Stimulated activated CD8-positive, alpha-beta memory T cell treated with anti-CD3 and anti-CD28 coated beads, Interleukin-12 subunit alpha, Interleukin-12 subunit beta, amount 100 ng/mL, for 24 hours (primary cell): ENCODE data around the gene GCK.

ENCODE experiments used
- DNase-seq: peaks from one replicate; pipeline ENCODE4 v3.0.0-alpha.2; 2020; ENCODE audit errors: extremely low read depth

The GCK gene

DNA sequence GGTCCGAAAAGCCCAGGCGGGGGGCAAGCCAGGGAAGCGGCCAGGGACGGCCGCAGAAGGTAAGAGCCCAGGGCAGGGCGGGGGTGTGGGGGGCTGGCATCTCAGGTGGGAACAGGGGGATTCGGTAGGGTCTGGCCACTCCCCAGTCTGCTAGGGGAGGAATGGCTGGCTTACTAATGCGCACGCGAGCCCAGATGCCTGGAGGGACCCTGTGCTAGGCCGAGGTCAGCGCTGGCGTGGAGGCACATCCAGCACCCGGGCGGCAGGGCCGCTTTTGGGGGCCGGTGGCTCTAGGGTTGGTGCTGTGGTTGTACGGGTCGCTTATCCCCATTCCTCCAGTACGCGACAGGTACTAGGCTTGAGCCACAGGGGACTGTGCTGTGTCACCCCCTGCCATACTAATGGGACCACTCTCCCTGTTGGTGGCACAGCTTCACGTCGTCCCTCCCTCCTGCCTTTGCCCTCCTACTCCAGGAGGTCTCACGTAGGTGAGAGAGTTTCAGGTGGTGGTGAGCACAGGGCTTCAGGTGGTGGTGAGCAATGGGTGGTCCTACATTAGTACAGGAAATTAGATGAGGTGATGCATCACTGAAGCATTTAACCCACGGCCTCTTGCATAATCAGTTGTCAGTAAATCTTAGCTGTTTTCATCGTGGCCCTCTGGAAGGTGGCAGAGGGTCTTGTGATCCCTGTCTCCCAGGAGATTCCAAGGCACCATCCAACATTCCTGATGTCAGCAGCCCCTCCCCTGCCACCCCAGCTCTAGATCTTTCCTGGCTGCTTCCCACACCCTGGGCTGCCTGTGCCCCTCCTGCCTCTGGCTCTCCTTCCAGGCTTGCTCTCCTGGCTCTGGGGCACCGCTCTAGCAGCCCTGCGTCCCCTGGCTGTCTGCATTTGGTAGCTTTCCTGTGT lies 84.1 kb downstream of the GCK start:
- DNase-seq, result no peak

DNA sequence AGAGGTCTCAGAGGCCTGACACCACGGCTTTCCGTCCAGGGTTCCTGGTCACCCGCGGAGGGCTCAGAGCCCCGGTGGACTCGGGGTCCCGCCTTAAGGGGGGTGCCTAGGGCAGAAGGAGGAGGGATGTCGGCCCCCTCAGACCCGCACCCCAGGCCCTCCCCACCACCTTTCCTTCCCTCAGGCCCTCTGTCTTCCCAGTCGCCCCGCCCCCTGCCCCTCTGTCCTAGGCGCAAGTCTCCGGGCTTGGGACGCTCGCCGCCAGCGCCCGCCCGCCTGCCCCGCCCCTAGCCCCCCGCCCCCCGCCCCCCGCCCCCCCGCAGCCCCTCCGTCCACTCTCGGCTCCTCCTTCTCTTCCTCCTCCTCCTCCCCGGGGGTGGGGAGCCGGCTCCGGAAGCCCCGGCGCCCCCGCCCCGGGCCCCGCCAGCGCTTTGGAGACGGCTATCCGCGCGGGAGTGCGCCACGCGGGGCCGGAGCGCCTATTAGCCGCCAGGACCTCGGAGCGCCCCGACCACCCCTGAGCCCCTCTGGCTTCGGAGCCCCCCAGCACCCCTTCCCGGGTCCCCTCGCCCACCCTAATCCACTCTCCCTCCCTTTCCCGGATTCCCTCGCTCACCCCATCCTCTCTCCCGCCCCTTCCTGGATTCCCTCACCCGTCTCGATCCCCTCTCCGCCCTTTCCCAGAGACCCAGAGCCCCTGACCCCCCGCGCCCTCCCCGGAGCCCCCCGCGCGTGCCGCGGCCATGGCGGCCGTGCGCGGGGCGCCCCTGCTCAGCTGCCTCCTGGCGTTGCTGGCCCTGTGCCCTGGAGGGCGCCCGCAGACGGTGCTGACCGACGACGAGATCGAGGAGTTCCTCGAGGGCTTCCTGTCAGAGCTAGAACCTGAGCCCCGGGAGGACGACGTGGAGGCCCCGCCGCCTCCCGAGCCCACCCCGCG lies 85.0 kb downstream of the GCK start, which contains the start of gene AEBP1:
Gene AEBP1, plus strand, starts transcription at position 423 of the 937 bp plus-strand sequence. Its CDS starts 321 bp downstream, at position 744.
- DNase-seq, result no peak

DNA sequence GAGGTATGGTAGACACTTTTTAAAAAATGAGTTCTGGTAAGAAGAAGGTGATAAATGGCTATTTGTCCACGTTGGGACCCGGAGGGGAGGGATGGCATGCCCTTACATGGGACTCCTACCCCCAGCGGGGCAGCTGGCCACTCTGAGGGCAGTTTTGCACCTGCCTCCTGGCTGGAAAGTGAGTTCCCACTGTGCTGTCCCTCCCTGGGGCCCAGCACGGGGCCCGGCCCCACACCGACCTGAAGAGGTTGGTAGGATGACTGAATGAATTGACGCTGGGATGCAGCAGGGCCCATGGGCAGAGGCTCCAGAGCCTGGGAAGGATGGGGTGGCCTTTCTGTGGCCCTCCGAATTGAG lies 85.7 kb downstream of the GCK start:
- no peak for DNase-seq

DNA sequence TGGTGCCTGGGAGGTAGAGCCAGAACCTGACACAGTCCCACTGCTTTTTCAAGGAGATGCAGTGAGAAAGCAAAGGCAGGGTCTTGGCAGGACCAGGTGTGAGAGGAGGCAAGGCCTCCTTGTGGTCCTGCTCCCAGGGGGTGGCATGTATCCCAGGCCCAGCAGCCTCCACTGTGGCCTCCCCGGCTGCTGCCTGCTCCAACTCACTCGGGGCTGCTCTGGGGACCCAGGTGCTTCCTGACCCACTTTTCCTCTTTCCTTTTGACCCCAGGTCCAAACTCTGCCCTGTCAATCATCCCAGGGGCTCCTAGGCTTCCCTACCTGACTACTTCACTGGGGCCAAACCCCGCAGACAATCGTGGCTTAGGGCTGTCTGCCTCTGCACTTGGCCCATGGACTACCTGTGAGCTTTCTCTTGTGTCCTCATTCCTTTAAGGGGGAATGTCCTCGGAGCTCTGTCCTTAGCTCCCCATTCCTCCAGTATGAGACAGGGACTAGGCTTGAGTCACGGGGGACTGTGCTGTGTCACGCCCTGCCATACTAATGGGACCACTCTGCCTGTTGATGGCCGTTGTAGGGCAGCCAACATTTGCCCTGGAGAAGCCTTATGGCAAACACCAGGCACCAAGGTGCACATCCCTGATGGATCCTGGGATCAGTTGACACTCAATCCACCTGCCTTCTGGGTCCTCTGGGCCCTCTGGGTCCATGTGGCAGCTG lies 86.2 kb downstream of the GCK start:
- DNase-seq, result no peak

DNA sequence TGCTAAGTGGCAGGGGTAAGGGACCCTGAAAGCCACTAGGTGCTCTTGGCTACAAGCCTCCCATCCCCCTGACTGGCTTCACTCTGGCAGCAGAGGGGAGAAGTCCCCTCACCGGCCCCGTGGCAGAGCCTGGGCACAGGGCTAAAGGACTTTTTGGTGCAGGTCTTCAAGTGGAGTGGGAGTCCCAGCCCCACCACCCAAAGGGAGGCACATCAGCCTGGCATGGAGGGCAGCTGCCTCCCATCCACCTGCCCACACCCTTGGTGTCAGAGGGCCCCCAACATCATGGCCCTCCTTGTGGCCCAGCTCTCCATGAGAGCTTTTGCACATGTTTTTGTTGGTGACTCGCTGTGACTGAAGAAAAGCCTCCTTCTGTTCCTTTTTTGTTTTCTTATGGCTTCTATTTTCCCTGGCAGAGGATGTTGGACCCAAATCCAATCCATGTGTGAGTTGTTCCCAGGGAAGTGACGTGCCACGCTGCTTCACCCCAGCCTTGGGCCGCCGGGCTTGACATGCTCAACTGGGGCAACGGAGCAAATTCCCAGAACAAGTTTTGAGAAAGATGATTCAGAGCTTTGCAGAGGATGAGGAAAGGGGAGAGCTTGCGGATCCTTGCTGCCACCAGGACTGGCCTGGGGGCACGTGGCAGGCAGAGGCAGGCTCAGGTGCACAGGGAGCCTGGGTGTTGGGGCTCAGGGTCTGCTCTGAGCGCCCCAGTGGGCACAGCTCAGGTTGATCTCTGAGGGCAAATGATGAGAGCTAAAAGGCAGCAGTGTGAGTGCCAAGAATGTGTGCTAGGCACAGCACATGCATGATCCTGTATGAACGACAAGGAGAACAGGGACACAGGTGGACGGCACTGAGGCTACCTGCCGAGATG lies 87.0 kb downstream of the GCK start:
- no peak for DNase-seq

DNA sequence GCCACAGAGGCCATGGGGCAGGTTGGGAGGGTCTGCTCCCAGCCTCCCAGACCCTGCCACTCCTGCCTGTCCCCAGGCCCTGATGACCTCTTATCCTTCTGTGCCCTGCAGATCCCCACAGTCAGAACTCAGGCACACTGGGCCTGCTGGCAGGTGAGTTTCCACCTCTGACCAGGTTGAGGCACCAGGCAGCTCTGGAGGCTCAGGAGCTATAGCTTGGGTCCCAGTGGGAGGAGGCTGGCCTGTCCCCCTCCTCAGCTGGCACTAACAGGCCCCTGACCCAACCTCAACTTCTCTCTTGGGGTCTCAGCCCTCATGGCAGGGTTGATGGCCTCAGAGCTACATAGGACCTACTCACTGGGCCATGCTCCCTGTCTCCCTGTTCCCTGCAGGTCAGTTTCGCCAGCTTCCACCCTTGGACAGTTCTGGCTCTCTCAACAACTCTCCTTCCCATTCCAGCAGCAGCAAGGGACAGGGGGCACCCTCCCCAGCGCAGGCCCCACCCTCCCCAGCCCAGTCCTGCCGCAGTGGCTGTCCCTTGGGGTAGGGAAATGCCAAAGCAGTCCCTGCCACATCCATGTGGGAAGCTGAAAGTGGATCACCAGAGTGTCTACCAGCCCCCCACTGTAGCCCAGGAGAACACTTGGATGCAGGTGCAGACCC lies 87.8 kb downstream of the GCK start:
- DNase-seq, result no peak

DNA sequence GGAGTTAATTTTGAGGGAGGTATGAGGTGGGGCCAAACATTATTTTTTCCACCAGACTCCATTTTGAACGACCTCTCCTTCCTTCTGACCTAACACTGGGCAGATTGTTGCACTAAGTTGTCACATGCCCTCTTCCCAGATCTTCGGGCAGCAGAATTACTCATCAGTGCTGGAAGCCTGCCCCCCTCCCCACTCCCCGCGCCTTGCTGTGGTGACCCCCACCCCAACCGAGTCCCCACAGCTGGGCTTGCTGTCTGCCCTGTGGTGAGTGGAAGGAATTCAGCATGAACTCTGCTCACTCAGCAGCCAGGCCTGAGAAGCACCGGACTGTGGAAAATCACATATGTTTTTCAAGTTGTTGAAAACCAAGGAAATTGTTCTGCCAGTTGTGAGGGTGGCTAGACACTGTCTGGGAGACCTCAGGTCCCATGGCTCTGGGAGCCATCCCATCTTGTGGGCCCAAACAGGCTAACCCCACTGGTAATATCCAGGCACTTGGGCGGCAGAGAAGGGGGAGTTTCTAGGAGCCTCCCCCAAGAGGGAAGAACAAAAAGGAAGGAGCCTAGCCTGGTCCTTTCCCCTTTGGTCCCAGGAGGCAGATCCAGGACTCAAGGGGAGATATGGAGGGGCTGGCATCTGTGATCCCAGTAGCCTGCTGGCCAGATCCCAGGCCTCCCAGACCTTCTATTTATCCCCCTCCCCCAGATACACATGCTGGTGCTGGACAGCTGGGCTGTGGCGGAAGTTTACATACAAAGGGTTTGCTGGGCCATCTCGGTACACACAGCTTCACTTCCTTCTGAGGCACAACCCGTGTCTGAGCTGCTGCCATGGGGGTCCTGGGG lies 88.6 kb downstream of the GCK start:
- no peak for DNase-seq

DNA sequence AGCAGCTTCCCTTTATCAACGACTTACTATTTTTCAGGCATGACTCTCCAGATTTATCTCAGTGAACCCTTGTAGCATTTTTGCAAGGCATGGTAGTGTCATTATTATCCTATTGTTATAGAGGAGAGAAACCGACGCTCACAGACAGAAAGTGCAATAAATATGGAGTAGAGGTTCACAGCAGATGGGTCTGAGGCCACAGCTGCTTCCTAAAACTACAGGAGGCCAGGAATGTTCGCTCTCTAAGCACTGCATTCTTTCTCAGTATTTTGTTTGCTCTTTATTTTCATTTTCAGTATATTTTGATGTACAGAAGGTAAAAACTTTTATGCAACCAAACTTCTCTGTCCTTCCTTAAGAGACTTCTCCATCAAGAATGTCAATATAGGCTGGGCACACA lies 89.6 kb downstream of the GCK start:
- no peak for DNase-seq

DNA sequence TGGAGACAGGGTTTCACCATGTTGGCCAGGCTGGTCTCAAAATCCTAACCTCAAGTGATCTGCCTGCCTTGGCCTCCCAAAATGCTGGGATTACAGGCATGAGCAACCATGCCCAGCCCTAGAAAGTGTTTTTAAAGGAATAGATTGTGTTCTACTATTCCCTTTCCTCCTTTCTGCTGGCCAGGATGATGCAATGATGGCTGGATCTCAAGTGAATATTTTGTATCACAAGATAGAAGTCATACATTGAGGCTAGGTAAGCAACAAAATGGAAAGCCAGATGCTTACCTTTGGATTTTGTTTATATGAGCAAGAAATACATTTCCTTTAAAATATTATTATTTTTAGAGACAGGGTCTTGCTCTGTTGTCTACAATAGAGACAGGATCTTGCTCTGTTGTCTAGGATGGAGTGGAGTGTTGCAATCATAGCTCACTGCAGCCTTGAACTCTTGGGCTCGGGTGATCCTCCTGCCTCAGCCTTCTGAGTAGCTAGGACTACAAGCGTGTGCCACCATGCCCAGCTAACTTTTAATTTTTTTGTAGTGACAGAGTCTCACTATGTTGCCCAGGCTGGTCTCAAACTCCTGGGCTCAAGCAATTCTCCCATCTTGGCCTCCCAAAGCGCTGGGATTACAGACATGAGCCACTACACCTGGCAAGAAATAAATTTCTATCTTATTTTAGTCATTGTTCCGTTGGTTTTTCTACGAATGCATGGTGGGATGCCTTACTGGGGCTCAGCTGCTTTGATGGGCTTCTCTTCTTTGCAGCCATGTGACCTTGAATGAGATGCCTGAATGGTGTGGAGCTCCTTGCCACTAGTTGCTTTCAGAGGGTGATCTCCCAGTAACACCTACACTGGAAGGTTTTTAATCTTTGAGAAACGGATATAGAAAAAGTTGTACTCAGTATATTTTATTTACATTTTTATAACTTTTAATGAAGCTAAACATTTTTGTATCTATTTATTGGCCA lies 90.9 kb downstream of the GCK start:
- no peak for DNase-seq

DNA sequence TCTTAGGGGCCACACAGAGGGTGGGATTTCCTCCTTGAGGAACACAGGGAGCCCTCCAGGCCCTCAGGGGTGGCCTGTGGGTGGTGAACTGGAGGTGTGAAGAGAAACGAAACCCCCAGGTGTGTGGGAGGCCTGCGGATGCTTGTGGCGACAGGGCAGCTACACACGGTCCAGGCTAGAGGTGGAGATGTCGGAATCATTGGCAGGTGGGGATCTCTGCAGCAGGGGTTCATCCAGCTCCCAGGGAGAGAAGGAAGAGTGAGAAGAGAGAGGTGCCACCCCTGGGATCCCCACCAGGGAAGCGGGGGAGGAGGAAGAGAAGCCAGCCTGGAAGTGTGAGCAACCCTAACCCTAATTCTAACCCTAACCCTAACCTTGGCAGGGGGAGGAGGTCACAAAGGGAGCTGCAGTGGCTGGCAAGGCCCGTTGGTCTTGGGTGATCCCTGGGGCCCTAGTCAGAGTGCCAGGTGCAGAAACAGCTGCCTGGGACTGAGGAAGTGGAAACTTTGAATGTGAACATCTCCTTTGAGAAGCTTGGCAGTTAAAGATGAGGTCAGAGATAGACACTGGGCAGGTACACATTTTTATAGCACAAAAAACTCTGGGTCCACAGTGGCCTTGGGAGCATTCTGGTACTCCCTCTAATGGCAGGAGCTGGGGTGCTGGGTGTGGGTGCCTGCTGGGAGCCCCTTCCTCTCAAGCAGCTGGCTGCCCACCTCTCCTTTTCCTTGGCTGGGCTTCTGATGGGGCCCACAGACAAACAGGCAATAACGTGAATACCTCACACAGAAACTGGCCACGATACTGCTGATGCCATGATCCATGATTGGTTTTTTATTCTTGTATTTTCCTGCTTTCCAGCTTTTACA lies 91.9 kb downstream of the GCK start:
- DNase-seq, result no peak

DNA sequence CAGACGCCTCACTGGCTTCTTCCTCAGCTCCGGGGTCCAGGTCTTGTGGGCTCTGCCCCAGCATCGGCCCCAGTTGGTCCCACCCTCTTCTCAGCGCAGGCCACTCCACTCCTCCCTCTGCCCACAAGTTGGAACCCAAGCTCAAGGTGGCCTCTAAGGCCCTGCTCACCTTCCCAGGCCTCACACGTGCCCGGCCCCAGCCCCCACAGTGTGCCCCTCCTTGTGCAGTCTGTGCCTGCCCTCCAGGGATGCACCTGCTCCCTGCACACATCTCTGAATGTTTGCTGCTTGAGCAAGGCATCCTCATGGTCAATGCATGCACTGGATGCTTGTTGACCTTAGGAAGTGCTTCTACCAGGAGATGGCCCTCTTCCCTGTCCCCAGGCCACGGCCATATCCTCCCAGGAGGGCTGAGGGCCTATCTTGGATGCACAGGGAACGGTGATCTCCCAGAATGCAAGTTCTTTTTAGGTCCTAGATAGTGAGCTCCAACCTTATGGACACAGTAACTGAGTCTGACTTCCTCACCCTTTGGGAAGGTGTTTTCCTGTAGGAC lies 92.8 kb downstream of the GCK start:
- no peak for DNase-seq

DNA sequence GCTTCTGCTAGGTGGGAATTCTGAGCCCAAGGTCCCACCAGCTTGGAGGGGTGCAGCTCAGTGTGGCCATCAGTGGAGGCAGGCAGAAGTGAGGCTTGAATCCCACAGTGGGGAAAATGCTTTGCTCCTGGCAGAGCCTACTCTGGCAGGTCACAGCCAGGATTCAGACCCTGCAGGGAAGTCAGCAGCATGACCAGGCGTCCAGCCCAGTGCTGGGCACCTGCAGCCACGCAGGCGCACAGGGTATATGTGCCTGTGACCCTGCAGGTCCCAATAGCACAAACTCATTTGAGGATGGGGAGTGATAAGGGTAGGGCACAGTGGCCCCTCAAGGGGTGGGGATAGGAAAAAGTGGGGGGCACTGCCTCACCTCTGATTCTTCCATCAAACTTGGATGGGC lies 93.5 kb downstream of the GCK start:
- DNase-seq, result no peak

DNA sequence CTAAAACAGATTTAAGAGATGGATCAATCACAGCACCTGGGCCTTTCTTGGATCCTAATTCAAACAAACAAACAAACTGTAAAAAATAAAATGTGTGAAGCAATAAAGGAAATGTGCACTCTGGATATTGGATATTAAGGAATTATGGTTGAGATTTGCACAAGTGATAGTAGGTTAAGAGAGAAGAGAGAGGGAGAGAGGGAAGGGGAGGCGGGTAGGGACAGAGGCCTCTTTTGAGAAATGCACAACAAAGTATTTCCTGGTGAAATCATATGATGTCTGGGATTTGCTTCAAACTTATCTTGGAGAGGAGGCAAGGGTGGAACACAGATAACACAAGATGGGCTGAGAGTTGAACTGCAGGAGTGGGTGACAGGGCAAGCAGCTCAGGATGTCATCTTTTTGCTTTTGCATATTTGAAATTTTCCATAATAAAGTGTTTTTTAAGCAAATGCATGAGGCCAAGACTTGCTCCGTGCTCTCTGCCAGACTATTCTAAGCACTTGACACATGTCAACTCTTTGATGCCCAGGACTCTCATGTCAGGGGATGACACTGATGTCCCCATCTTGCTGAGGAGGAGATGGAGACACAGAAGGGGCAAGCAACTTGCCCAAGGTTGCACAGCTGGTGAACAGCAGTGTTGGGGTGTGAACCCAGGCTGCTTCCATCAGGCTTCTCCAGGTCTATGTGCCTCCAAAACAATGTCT lies 94.2 kb downstream of the GCK start:
- no peak for DNase-seq

DNA sequence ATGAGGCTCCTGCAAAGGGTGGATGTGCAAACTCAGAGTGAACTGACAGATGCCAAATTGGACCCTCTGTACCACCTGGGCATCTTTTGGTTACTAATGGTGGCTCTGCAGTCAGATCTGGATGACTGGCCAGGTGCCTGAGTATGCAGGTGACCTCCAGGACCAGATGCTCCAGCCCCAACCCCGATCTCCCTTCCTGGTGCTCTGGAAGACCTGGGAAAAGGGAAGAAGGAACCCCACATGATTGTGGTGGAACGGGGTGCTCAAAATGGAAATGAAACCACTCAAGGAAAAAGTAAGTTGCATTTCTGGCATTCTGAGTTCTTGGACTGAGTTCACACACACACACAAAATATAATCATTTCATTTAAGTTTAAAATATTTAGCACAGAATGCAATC lies 94.9 kb downstream of the GCK start:
- DNase-seq, result no peak
